Stomach (tissue), 4 donors: ENCODE data around the gene ANKRD10.

Source experiments
- POLR2A ChIP-seq, 4 donors: fragments of 450-650 bp; IDR thresholded peaks; one replicate each; pipeline ENCODE4 v1.6.1; 2016; ENCODE audit warnings: antibody characterized with exemption in 4 of 4, control low read depth in 2 of 4, mild to moderate bottlenecking in 1 of 4, moderate library complexity in 1 of 4
- TF ChIP-seq, protein P1 (sequence below), 7 experiments: fragments of 450-650 bp in 4 of 7; fragments of 200-600 bp in 3 of 7; sonication (generic) in 3 of 7; IDR thresholded peaks; one replicate each; pipeline ENCODE4 v1.5.1; 2016 to 2019; ENCODE audit warnings: antibody characterized with exemption in 7 of 7, control low read depth in 2 of 7, mild to moderate bottlenecking in 1 of 7

- TF ChIP-seq, protein P1, sequence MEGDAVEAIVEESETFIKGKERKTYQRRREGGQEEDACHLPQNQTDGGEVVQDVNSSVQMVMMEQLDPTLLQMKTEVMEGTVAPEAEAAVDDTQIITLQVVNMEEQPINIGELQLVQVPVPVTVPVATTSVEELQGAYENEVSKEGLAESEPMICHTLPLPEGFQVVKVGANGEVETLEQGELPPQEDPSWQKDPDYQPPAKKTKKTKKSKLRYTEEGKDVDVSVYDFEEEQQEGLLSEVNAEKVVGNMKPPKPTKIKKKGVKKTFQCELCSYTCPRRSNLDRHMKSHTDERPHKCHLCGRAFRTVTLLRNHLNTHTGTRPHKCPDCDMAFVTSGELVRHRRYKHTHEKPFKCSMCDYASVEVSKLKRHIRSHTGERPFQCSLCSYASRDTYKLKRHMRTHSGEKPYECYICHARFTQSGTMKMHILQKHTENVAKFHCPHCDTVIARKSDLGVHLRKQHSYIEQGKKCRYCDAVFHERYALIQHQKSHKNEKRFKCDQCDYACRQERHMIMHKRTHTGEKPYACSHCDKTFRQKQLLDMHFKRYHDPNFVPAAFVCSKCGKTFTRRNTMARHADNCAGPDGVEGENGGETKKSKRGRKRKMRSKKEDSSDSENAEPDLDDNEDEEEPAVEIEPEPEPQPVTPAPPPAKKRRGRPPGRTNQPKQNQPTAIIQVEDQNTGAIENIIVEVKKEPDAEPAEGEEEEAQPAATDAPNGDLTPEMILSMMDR (IDR thresholded peaks at IDR 0.05), result no peak
- no peak for TF ChIP-seq POLR2A (IDR thresholded peaks at IDR 0.05)
Measured at GRCh38 chr13:110879482-110879881, 35.4 kb downstream of the ANKRD10 start.
